EL (cell line): ENCODE results near the gene MAL.

Experiments used
- DNase-seq: peaks from one replicate; pipeline ENCODE4 v3.0.0-alpha.2; 2016

Gene MAL

DNA sequence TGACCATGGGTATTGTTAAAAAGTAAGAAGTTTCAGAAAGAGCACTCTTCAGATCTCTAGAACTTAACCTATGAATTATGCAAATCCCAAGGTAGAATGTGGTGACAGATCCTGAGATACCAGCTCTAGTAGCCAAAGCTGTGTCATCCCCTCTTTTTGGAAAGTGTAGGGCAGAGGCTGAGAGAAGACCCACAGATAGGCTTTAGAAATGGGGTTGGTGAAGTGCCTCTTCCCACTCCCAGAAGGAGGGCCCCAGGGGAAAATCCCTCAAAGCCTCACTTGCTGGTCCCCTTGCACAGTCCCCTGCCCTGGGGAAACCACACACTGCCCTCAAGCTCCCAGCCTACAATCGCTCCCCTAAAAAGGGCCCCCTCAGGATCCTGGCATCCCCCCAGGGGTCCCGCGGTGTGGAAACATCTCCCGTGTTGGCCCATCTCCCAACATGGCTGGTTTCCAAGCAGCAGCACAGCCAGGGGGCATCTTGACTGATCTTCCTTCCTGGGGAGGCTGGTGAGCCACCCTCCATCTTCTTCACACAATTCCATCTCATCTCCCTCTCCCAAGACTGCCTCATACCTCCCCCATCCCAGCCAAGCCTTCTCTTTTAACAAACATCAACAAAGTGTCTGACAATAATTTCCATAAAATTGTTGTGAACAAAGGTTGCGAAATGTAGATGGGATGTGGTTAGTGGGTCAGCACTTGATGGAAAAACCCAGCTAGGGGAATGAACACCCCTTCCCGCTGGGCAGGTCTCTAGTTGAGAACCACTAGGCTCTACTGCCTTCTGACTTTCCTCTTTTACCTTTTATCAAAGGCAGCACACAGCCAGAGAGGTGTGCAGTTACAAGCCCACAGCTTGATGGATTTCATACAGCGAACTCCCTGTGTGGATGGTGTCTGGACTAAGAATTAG lies 25.1 kb downstream of the MAL start:
- DNase-seq: no peak

DNA sequence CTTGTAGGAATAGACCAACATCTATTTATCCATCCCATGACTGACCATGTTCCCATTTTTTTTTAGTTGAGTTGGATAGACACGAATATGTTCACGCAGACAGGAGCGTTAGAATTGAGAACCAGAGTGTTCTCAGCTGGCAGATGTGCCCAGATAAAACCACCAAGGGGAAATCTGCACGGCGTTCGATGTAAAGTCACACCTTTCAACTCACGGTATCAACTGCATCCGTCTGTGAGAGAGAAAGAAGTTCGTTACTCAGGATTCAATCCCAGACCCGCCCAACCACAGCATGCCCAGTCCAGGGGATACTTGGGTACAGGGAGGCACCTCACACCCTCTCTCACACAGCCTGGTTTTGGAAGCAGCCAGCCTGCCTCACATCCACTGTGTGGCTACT lies 26.1 kb downstream of the MAL start:
- no peak for DNase-seq

DNA sequence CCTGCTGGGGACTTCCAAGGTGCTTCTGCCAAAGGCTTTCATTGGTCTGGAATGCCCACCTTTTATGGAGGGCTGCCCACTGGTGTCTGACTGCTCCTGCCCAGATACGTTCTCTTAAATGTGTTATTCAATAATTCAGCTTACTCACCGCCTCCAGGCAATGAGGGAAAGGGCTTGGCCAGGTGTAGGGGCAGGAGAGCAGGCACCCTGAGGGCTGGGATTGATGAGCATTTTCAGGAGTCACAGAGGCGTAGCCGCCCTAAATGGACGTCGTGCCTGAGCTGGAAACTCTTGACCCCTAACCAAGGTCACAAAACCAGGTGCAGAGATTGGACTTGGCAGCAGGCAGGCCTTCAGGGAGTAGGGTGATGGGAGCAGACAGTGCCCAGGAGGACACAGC lies 26.8 kb downstream of the MAL start:
- DNase-seq: no peak

DNA sequence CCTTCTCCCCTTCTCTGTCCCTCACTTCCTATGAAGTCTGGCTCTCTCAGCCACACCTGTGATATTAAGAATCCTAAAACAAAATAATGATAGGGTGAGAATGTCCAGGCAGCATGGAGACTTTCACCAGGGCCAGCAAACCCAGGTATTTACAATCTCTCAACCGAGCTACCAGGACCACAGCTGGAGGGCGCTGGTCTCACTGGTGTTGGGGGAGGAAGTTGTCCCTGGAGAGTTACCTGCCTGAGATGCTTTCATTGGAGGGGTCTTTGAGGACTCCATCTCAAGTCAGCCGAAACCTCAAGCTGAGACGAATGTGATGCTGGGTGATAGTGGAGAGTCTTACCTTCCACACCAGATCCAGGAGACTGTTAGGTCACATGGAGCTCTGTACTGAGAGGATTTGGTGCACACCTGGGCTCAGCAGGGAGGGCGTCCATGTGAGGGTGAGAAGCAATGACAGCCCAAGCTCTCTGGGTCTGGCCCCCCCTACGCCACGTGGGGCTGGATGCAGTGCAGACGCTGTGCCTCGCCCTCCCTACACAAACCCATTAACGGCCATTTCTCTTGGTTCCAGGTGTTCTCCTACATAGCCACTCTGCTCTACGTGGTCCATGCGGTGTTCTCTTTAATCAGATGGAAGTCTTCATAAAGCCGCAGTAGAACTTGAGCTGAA lies 27.4 kb downstream of the MAL start:
- DNase-seq: no peak

DNA sequence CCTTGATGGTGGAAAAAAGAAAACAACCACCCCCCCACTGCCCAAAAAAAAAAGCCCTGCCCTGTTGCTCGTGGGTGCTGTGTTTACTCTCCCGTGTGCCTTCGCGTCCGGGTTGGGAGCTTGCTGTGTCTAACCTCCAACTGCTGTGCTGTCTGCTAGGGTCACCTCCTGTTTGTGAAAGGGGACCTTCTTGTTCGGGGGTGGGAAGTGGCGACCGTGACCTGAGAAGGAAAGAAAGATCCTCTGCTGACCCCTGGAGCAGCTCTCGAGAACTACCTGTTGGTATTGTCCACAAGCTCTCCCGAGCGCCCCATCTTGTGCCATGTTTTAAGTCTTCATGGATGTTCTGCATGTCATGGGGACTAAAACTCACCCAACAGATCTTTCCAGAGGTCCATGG lies 28.0 kb downstream of the MAL start:
- DNase-seq: no peak

DNA sequence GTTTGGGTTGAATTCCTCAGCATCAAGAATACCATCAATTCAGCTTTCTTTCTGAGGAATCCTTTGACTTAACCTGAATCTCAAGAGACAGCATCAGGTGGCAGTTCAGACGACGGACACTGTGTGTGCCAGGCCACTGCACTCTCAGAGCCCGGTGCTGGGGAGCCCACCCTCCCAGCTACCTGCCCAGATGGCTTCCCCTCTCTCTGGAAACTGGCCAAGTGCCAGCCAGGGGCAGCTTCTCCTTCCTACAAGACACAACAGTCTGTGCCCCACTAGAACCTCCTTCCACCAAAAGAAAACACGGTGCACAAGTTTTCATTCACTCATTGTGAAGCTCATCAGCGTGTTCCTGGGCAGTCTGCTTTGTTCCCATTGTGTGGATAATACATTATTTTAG lies 28.5 kb downstream of the MAL start:
- no peak for DNase-seq

DNA sequence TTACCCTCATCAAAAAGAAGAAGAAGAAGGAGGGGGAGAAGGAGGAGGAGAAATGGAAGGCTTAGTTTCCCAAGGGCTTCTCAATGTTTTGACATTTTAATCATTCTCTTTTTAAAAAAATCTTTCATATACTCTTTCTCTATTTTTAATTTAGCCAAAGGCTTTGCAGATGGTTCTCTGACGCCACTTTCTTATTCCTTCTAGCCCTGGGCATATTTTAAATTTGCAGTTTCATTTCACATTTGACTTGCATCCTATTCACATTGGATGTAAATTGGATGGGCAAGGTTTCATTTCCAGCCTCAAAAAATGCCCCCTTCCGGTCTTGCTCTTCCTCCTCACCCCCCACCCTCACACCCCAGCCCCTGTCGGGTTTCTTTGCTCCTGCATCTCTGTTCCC lies 29.8 kb downstream of the MAL start:
- no peak for DNase-seq

DNA sequence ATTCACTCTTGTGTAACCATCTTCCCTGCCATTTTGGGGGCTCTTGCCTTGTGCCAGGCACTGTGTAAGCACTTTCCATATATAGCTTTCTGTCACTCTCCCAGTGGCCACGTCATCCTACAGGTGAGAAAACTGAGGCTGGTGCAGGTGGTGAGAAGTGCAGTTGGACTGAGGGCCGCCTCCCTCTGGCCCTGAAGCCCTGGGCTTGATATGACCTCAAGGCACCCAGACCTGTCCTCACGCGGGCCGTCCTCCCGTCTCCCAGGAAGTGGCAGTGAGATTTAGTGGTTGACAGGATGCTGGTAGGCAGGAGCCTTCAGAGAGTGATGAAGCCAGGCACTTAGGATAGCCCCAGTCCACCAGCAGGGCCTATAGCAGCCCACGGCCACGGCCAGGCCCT lies 30.5 kb downstream of the MAL start:
- DNase-seq: no peak

DNA sequence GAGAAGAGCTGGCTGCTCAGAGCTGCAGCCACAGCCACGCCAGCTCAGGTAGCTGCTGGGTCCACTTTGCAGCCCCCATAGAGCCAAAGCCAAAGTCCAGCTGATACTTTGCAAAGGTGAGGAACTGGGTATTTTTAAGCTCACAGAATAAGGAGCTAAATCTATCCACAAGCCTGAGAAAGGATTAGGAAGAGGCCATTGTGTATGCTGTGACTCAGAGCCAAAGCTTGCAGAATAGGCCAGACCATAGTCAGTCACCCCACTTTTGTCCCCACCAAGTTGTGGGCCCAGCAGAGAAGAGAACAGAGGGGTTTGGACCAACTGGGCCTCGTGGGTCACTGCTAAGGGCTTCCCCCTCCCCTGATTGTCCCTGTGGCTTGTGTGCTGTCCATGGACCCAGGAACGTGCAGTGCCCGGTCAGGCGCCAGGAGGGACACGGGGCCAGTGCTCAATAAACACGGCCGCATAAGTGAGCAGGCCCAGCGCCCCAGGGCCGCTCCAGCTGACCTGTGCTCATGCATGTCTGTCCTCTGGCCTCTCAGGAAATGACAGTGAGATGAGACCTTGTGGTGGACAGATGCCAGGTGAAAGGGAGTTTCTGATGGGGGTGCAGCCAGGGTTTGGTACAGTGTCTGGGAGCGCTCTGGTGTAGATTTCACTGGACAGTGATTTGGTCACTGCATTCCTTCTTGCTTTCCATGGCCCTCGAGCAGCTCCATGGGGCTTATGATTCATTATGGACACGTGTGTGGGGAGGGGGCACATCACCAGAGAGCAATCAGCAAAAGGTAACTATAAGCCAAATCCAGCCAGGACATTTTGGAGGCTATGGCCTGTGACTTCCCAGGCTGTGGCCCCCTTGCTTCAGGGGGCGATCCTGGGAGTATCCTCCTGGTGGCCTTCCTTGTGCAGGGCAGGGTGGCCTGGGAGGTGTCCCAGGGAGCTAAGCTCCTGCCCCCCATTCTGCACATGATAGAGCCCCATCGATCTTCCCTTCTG lies 31.3 kb downstream of the MAL start:
- DNase-seq: peak; percentile 46

DNA sequence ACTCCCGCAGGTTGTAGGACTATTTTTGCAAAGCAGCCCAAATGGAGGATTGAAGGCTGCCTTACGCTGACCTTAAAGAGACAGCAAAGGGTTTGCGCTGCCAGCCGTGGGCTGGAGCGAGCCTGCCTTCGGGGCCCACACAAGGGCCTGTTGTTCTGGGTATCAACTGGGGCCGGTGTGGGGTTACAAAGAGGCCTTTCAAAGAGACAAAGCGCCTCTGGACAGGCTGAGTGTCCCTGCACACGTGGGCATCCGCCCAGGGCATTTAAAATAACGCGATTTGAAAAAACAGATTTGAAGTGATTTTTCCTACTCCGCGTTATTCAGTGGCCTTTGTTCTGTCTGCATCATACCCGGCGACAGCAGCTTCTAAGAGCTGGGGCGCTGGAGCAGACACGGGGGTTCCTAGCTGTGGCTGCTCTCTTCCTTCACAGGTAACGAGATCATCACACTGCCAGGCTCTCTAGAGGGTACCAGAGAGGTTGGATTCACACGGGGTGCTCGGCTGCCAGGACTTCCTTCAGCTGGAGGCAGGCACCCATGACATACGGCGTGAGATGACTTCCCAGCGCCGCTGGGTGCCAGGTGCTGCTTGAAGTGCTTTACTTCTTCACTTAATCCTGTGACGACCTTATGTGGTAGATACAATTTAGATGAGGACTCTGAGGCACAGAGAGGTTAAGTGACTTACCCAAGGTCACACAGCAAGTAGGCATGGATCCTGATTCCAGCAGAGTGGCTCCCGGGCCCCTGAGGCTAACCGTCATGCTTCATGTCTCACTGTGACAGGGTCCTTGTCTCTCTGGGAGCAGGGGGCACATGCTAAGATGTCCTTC lies 32.2 kb downstream of the MAL start:
- no peak for DNase-seq

DNA sequence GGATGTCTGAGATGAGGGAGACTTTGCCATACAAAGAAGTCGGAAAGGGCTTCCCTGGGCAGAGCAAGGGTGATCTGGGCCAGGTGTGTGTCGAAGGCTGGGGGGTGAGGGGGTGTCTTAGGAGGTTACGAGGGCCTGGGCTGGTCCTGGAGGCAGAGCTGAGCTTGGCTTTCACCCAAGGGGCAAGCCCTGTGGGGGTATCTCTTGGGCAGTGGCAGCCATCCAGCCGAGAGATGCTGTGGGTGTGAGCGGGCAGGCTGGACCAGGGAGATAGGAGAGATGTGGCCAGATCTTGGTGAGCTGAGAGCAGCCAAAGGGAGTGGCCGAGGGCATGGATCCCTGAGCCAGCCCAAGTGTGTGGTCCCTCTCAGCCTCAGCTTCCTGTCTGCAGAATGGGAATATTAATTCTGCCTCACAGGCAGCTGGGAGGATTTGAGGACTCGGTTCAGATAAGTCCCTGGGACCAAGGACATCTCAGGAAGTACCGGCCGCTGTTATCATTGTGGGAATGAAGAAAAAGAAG lies 33.0 kb downstream of the MAL start:
- no peak for DNase-seq

DNA sequence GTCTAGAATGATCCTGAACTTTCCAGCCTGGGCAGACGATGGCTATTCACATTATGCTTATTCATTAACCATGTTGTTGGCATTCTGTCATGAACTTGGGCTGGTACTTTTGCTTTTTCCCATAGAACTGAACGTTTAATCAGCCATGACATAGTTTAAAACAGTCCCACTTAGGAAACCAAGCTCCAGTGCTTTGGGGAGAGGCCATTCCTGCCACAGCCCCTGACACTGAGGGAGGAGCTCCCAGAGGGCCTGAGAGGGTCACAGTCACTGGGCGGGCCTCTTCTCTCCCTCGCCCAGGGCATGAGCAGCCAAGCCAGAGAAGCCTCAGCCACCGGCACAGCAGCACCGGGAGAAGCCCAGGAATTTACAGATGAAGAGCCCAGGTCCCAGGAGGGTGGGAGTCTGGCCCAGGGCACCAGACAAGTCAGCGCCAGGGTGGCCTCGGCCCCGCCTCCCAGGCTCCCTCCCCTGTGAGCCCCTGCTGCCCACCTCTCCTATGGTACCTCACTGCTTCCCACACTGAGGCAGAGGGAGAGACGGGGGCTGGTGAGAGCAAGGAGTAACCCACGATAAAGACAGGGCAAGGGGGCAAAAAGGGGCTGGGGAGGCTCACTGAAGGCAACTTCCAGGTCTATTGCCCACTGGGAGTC lies 33.6 kb downstream of the MAL start:
- DNase-seq: no peak

DNA sequence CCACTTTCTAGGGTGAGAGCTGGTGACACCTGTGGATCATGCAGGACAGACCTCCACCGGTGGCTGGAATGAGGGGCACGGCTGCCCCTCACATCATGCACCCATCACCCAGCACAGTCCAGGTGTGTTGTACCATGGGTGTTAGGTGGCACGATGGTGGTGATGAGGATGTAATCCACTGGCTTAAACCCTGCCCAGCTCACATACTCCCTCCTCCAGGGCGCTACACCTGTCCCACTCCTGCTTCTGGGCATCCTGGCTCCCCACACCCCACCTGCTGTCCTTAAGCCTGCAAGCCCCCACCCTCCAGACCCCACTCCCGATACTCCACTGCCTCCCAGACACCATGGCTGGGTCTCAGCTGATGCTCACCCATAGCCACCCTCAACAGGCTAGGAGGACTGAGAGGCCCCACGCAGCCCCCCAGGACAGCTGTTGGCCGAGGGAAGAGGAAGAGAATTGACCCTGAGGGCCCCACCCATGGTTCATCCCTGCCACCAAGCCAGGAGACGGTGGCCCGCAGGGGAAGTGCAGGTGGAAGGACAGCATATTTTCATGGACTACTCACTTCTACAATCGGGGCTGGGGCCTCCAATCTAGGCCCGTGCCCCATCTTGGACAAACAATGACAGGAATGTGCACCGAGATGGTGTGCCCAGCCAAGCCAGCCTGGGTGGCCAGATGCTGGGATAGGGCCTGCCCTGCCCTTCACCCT lies 34.3 kb downstream of the MAL start:
- no peak for DNase-seq

DNA sequence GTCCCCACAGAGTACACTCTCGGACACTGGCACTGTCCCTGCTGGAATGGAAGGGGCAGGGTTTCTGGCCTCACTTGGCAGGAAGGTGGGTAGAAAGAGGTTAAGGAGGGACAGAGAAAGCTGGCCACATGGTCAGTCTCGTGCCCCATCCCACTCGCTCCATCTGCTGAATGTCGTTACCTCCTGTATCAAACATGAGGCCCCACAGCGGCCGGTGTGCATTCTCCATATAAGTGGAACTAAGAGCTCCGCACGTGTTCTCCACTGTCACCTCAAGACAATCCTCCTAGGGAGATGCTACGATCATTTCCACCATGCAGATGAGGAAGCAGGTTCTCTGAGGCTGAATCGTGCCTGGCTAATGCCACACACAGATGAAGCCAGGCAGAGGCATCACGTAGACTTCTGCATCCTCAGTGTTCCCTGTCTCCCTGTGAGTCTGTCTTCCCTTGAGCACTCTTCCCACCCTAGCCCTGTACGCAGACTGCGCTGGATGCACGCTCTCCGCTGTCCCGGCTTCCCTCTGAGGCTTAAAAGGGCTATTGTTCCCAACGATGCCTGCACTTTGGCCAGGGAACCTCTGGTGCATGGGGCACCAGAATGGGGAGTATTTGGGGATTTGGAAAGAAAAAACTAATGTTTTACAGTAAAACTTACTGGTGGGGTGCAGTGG lies 35.1 kb downstream of the MAL start:
- no peak for DNase-seq

DNA sequence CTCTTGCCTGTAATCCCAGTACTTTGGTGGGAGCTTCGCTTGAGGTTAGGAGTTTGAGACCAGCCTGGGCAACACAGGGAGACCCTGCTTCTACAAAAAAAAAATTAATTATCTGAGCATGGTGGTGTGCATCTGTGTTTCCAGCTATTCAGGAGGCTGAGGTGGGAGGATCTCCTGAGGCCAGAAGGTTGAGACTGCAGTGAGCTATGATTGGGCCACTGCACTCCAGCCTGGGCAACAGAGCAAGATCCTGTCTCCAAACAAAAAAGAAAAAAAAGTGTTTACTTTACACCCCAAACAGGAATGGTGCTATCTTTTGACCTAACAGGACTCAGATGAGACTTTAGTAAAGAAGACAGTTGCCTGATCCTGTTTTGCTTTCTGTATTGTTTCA lies 35.6 kb downstream of the MAL start:
- DNase-seq: no peak

DNA sequence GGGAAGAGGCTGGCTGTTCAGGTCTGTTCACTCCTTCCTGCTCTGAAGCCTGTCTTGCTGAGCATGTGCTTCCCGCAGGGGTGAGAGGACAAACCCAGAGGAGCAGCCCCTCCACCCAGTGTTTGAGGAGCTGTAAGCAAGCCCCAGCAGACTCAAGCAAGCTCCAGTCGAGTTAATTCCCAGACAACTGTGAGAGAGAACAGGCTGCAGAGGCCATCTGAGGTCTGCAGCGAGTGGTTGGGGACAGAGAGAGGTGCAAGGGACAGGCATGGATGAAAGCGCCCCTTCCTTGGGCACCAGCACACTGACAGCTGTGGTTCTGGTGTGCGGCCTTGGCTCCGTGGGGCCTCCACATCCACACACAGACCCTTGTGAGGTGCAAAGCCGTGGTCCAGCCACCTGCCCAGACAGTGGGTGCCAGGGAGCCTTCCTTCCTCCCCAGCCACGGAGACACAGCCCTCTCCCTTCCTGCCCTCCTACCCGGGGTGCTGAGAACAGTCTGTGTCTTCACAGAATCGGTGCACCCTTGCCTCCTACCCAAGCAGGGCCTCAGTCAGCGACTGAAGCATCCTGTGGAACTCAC lies 36.2 kb downstream of the MAL start:
- no peak for DNase-seq

DNA sequence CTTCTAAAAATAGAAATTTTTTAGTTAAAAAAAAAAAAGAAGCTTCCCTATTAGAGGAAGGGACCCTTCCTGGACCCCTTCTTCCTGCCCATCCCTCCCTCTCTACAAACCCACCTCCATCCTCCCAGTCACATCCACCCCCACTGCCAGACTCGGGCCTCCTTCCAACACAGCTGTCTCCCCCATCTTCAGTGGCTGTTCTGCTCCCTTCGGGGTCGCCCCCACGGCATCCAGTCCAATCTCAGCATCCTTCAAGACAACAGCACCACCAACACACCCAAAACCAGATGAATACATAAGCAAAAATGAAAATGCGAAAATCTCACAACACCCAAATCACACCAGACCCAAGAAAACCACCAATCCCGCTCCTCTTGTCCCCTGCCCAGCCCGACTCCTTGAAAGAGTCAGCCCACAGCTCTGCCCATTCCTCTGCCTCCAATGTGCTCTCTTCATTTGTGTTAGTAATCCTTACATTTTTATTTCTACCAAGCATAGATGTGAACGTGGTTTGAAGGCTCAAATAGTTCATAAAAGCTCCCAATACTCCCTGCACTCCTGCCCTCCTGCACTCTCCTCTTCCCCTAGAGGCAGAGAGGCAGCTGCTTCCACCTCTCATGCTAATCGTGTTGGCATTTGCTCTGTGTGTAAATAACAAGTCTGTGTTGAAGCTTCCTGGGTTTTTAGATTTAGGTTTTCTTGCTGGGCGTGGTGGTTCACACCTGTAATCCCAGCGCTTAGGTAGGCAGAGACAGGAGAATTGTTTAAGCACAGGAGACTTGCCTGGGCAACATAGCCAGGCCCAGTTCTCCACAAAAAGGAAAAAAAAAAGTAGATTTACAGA lies 37.0 kb downstream of the MAL start:
- DNase-seq: no peak

DNA sequence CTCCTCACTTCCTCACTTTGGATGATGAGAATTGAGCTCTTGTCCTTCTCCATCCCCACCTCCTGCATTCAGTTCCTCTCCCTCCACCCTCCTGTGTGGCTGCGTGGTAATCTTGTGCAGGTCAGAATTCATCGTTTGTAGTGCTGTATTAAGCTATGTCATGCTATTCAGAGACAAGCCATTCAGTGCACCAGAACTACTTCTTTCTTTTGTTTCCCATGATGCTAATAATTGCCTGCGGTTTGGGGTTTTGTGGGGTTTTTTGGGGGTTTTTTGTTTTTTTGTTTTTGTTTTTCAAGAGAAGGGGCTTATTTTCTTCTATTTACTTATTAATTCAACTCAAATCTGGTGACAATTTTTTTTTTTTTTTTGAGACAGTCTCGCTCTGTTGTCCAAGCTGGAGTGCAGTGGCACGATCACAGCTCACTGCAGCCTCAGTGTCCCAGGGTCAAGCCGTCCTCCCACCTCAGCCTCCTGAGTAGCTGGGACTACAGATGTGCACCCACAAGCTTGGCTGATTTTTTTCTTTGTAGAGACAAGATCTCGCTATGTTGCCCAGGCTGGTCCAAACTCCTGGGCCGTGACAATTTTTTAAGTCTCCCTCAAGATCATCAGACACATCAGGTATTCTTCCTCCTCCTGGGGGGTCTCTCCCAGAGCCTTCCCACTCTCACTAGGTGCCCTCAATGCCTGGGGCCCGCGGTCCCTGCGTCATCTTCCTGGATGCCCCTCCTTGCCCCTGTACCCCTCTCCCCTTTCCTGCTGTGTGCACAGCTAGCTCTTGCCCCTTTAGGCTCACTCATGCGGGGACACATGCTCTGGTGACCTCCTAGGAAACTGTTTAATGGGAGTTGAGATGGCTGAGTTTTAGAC lies 37.8 kb downstream of the MAL start:
- no peak for DNase-seq
